ENCODE results near the gene LCK. TPM values are rescaled to one million over a fixed set of nuclear protein-coding genes. Genes with fewer than 3 reads are reported as not detected.
"Not testable (repeated sequence)": the region's sequence is repeated elsewhere in the genome, so short reads cannot be mapped to it uniquely, and the experiment has no call there.

The LCK gene
- total and polyA plus RNA-seq, 7 donors: 0.36 to 37.3 (median 0.87) TPM; not detected in 1

DNA sequence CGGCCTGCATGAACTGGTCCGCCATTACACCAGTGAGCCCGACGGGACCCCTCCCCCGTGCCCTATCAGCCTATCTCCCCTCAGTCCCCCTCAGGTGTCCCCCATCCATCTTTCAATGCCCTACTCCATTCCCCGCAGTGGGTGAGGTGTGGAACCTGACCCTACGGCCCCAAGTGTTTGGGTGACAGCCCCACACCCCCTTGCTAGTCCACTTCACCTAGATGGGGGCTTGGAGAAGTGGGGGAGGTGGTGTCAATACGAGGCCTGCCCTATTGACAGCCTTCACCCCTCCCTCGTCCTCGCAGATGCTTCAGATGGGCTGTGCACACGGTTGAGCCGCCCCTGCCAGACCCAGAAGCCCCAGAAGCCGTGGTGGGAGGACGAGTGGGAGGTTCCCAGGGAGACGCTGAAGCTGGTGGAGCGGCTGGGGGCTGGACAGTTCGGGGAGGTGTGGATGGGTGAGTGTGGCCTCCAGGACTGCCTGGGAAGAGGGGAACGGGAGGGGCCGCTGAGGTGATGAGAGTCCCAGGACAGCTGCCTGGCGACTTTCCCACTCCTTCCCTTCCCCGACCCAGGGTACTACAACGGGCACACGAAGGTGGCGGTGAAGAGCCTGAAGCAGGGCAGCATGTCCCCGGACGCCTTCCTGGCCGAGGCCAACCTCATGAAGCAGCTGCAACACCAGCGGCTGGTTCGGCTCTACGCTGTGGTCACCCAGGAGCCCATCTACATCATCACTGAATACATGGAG lies 25.1 kb downstream of the LCK start:
- Histone ChIP-seq H3K9me3 (no peaks in the 10 kb centered on the region), H3K27ac (no peak overlapping the region), H3K4me1 (no peaks in the 10 kb centered on the region), H3K36me3 (no peaks in the 10 kb centered on the region), H3K27me3 (peaks cover 8 to 40% (median 26%) of the 10 kb centered on the region in 3 donors), H3K4me3 (no peak overlapping the region)
- WGBS, 2 donors: 90 to 91% methylated on average over 30 of the region's 30 CpGs
- intact Hi-C loops (cut with DNase I): no loop called here
- DNase-seq: no peak
- TF ChIP-seq EP300 (IDR thresholded peaks at IDR 0.05) (no peak), POLR2AphosphoS5 (IDR thresholded peaks at IDR 0.05) (no peak), POLR2A (IDR thresholded peaks at IDR 0.05) (no peak)
- TF ChIP-seq, protein P1, sequence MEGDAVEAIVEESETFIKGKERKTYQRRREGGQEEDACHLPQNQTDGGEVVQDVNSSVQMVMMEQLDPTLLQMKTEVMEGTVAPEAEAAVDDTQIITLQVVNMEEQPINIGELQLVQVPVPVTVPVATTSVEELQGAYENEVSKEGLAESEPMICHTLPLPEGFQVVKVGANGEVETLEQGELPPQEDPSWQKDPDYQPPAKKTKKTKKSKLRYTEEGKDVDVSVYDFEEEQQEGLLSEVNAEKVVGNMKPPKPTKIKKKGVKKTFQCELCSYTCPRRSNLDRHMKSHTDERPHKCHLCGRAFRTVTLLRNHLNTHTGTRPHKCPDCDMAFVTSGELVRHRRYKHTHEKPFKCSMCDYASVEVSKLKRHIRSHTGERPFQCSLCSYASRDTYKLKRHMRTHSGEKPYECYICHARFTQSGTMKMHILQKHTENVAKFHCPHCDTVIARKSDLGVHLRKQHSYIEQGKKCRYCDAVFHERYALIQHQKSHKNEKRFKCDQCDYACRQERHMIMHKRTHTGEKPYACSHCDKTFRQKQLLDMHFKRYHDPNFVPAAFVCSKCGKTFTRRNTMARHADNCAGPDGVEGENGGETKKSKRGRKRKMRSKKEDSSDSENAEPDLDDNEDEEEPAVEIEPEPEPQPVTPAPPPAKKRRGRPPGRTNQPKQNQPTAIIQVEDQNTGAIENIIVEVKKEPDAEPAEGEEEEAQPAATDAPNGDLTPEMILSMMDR (IDR thresholded peaks at IDR 0.05): no peak

DNA sequence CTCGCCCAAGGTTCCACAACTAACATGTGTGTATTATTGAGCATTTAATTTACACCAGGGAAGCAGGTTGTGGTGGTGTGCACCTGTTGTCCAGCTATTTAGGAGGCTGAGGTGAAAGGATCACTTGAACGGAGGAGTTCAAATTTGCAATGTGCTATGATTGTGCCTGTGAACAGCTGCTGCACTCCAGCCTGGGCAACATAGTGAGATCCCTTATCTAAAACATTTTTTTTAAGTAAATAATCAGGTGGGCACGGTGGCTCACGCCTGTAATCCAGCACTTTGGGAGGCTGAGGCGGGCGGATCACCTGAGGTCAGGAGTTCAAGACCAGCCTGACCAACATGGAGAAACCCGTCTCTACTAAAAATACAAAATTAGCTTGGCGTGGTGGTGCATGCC lies 33.7 kb downstream of the LCK start:
- H3K27ac ChIP-seq; intact Hi-C loops (cut with DNase I); H3K27me3 ChIP-seq; H3K4me3 ChIP-seq; H3K36me3 ChIP-seq; H3K9me3 ChIP-seq; DNase-seq; H3K4me1 ChIP-seq: not testable (repeated sequence)
- WGBS, 2 donors: 85 to 93% methylated on average over 8 of the region's 8 CpGs

DNA sequence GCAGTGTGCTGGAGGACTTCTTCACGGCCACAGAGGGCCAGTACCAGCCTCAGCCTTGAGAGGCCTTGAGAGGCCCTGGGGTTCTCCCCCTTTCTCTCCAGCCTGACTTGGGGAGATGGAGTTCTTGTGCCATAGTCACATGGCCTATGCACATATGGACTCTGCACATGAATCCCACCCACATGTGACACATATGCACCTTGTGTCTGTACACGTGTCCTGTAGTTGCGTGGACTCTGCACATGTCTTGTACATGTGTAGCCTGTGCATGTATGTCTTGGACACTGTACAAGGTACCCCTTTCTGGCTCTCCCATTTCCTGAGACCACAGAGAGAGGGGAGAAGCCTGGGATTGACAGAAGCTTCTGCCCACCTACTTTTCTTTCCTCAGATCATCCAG lies 34.6 kb downstream of the LCK start:
- no peaks in the 10 kb centered on the region for H3K36me3 ChIP-seq
- H3K4me3 ChIP-seq: no peak overlapping the region
- no peaks in the 10 kb centered on the region for H3K27me3 ChIP-seq
- no peaks in the 10 kb centered on the region for H3K9me3 ChIP-seq
- H3K27ac ChIP-seq: no peak overlapping the region
- DNase-seq: no peak
- WGBS, 2 donors: 95 to 97% methylated on average over 3 of the region's 3 CpGs
- no peaks in the 10 kb centered on the region for H3K4me1 ChIP-seq
- TF ChIP-seq EP300 (IDR thresholded peaks at IDR 0.05): no peak
- TF ChIP-seq, protein P1 (IDR thresholded peaks at IDR 0.05): no peak
- TF ChIP-seq POLR2AphosphoS5 (IDR thresholded peaks at IDR 0.05): no peak
- intact Hi-C loops (cut with DNase I): no loop called here

DNA sequence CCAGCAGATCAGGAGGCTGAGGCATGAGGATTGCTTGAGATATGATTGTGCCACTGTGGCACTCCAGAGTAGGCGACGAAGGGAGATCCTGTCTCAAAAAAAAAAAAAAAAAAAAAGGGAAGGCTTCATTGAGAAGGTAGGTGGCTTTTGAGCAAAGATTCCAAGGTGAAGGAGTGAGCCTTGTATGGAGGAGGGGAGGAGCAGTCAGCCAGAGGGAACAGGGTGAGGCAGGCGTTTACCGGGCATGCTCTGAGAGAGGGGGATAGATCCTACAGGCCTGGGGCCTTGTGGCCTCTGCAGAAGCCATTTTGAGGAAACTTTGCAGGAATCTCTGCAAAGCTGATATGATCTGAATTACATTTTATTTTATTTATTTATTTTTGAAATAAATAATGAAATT lies 35.7 kb downstream of the LCK start:
- no peak for DNase-seq
- no peak overlapping the region for H3K27ac ChIP-seq
- WGBS, 2 donors: 91% methylated on average over 4 of the region's 4 CpGs
- H3K4me1 ChIP-seq: peaks cover 0 to 3% (median 0%) of the 10 kb centered on the region in 4 donors
- no peak for TF ChIP-seq EP300 (IDR thresholded peaks at IDR 0.05)
- no peak for TF ChIP-seq POLR2AphosphoS5 (IDR thresholded peaks at IDR 0.05)
- TF ChIP-seq POLR2A (IDR thresholded peaks at IDR 0.05): no peak
- TF ChIP-seq, protein P1 (IDR thresholded peaks at IDR 0.05): no peak
- H3K9me3 ChIP-seq: no peaks in the 10 kb centered on the region
- no peaks in the 10 kb centered on the region for H3K36me3 ChIP-seq
- intact Hi-C loops (cut with DNase I): no loop called here
- no peak overlapping the region for H3K4me3 ChIP-seq
- H3K27me3 ChIP-seq: no peaks in the 10 kb centered on the region

DNA sequence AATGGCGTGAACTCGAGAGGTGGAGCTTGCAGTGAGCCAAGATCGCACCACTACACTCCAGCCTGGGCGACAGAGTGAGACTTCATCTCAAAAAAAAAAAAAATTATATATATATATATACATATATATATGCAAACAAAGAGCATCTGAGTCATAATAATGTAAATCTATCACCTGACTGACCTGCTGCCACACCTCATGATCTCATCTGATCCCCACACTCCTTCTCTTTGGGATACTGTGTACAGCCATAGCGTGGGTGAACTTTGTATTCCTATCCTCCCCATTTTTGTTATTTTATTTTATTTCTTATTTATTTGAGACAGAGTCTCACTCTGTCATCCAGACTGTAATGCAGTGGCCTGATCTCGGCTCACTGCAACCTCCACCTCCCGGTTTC lies 38.2 kb downstream of the LCK start:
- no peak overlapping the region for H3K27ac ChIP-seq
- DNase-seq: no peak
- intact Hi-C loops (cut with DNase I): no loop called here
- H3K9me3 ChIP-seq: no peaks in the 10 kb centered on the region
- H3K36me3 ChIP-seq: no peaks in the 10 kb centered on the region
- 75 to 92% methylated on average over 7 of the region's 7 CpGs for WGBS, 2 donors
- H3K4me1 ChIP-seq: peaks cover 0 to 13% (median 9%) of the 10 kb centered on the region in 4 donors
- no peaks in the 10 kb centered on the region for H3K27me3 ChIP-seq
- no peak for TF ChIP-seq POLR2AphosphoS5 (IDR thresholded peaks at IDR 0.05)
- TF ChIP-seq, protein P1 (IDR thresholded peaks at IDR 0.05): no peak
- TF ChIP-seq POLR2A (IDR thresholded peaks at IDR 0.05): no peak
- TF ChIP-seq EP300 (IDR thresholded peaks at IDR 0.05): no peak
- no peak overlapping the region for H3K4me3 ChIP-seq
